H1 (cell line): ENCODE measurements around the gene COL1A1. TPM values are rescaled to one million over a fixed set of nuclear protein-coding genes. Genes with fewer than 3 reads are reported as not detected.
A peak's percentile ranks its signal among the peaks of the same experiment; 100 is the strongest.

Source experiments
- ATF2 ChIP-seq: IDR thresholded peaks from 2 replicates; pipeline ENCODE4 v1.6.1; 2012; ENCODE audit warnings: low read length, inconsistent platforms
- BRCA1 ChIP-seq: IDR thresholded peaks from 2 replicates; pipeline ENCODE4 v1.6.1; 2012; ENCODE audit warnings: low read depth, low read length, improper control_type of control experiment
- CBX5 ChIP-seq: fragments of 300-800, 300-1000 bp; sonication (generic); IDR thresholded peaks from 2 replicates; pipeline ENCODE4 v1.7.1; 2016; ENCODE audit warnings: antibody characterized with exemption, low read length, low read depth
- CEBPB ChIP-seq: IDR thresholded peaks from 2 replicates; pipeline ENCODE4 v1.6.1; 2012; ENCODE audit warnings: low read depth, low read length
- CTCF ChIP-seq, 3 experiments: IDR thresholded peaks; 1 replicate in 2 of 3; 2 replicates in 1 of 3; pipeline versions ENCODE4 v1.5.1 to v1.6.1; 2011; ENCODE audit warnings: low read length in 3 of 3, mild to moderate bottlenecking in 3 of 3, inconsistent platforms in 2 of 3, low read depth in 1 of 3, moderate library complexity in 1 of 3; ENCODE audit not compliant: insufficient read depth in 1 of 3; ENCODE audit errors: control extremely low read depth in 1 of 3
- EGR1 ChIP-seq: IDR thresholded peaks from 2 replicates; pipeline ENCODE4 v1.6.1; 2011; ENCODE audit warnings: low read depth, low read length, borderline replicate concordance
- EZH2 ChIP-seq: fragments of 200-600 bp; sonication (generic); IDR thresholded peaks from 2 replicates; pipeline ENCODE4 v1.7.1; 2012; ENCODE audit warnings: low read depth, mild to moderate bottlenecking, moderate library complexity, low read length, inconsistent platforms; ENCODE audit not compliant: severe bottlenecking
- GTF2F1 ChIP-seq: IDR thresholded peaks from 2 replicates; pipeline ENCODE4 v1.6.1; 2012; ENCODE audit warnings: low read depth, low read length, improper control_type of control experiment, borderline replicate concordance
- HDAC2 ChIP-seq, 2 experiments: fragments of 300-600 bp in 1 of 2; sonication (generic) in 1 of 2; IDR thresholded peaks; 2 replicates each; pipeline ENCODE4 v1.6.1; 2011 to 2012; ENCODE audit warnings: low read depth in 2 of 2, low read length in 2 of 2, mild to moderate bottlenecking in 2 of 2, moderate library complexity in 2 of 2, borderline replicate concordance in 1 of 2, inconsistent platforms in 1 of 2
- KDM1A ChIP-seq: fragments of 200-600, 300-600 bp; sonication (generic); IDR thresholded peaks from 2 replicates; pipeline ENCODE4 v1.7.1; 2016; ENCODE audit warnings: mild to moderate bottlenecking, low read length, borderline replicate concordance
- NRF1 ChIP-seq: IDR thresholded peaks from 2 replicates; pipeline ENCODE4 v1.6.1; 2011; ENCODE audit warnings: mild to moderate bottlenecking, low read depth, low read length, improper control_type of control experiment
- RAD21 ChIP-seq, 2 experiments: IDR thresholded peaks in 1 of 2; conservative IDR thresholded peaks in 1 of 2; 2 replicates each; pipeline ENCODE4 v1.6.1; 2011; ENCODE audit warnings: low read depth in 2 of 2, low read length in 2 of 2, improper control_type of control experiment in 1 of 2, inconsistent platforms in 1 of 2, mild to moderate bottlenecking in 1 of 2, moderate library complexity in 1 of 2
- RFX5 ChIP-seq: IDR thresholded peaks from 2 replicates; pipeline ENCODE4 v1.6.1; 2011; ENCODE audit warnings: low read depth, low read length, improper control_type of control experiment, borderline replicate concordance
- RNF2 ChIP-seq: fragments of 200-900, 300-1000 bp; sonication (generic); IDR thresholded peaks from 2 replicates; pipeline ENCODE4 v1.7.1; 2016; ENCODE audit warnings: borderline replicate concordance, low read depth, mild to moderate bottlenecking, antibody characterized with exemption, low read length; ENCODE audit not compliant: poor library complexity, severe bottlenecking; ENCODE audit errors: missing control alignments
- SIRT6 ChIP-seq: IDR thresholded peaks from one replicate; pipeline ENCODE4 v1.7.1; 2012; ENCODE audit warnings: low read length, inconsistent platforms
- SP4 ChIP-seq: IDR thresholded peaks from 2 replicates; pipeline ENCODE4 v1.6.1; 2012; ENCODE audit warnings: low read length, inconsistent platforms
- SUZ12 ChIP-seq: fragments of 200-600 bp; sonication (generic); IDR thresholded peaks from 2 replicates; pipeline ENCODE4 v1.6.1; 2012; ENCODE audit warnings: mild to moderate bottlenecking, inconsistent platforms, low read length, moderate library complexity, mixed read lengths
- TCF12 ChIP-seq: IDR thresholded peaks from 2 replicates; pipeline ENCODE4 v1.6.1; 2011; ENCODE audit warnings: low read depth, mild to moderate bottlenecking, low read length
- polyA plus RNA-seq, 7 experiments: library from polyadenylated mRNA; depleted of rRNA in 3 of 7; stranded (reverse) in 5 of 7; unstranded in 2 of 7; fragments of >200 nt in 5 of 7; fragments of 200-250 nt in 2 of 7; gene quantifications; 1 replicate in 5 of 7; 2 replicates in 1 of 7; 4 replicates in 1 of 7; pipeline versions ENCODE4 v1.2.1 to v1.2.3, GENCODE V29; 2011 to 2013; ENCODE audit warnings: missing spikeins in 2 of 7, mixed read lengths in 2 of 7
- total RNA-seq: library from RNA; stranded (reverse); fragmentation: NEBNext Ultra II Directional; extraction: Animal tissue kit (Norgen Biotek cat#: 25700); gene quantifications from 2 replicates; pipeline ENCODE4 v1.2.1, GENCODE V29; 2021

COL1A1 gene
- total and polyA plus RNA-seq, 2 of the 8 experiments (the other 6 are each of a cell fraction or from before 2014, with no cell fraction given): 14.1 to 80.4 TPM

GRCh38 chr17:50210240-50211225 lies 9.1 kb upstream of the COL1A1 start (continued):
- TF ChIP-seq CTCF (IDR thresholded peaks at IDR 0.05; ENCODE audit: control extremely low read depth in 1 of 3, insufficient read depth in 1 of 3, low read depth in 1 of 3, low read length in 3 of 3): no peak
- no peak for TF ChIP-seq SP4
- TF ChIP-seq NRF1: no peak
- no peak for TF ChIP-seq CBX5
- no peak for TF ChIP-seq GTF2F1
- 0 out of 2 replicates have a peak, but pooled peaks have one; percentile 48 for TF ChIP-seq TCF12
- peak; percentile 69; the same call in 1 of the 2 replicates for TF ChIP-seq KDM1A
- TF ChIP-seq RAD21 (IDR thresholded peaks at IDR 0.05 in 1 of 2, conservative IDR thresholded peaks at IDR 0.05 in 1 of 2; ENCODE audit: low read depth in 2 of 2, low read length in 2 of 2): no peak
- TF ChIP-seq CEBPB: no peak
- TF ChIP-seq HDAC2 (IDR thresholded peaks at IDR 0.05; ENCODE audit: borderline replicate concordance in 1 of 2, low read depth in 2 of 2, low read length in 2 of 2): no peak
- TF ChIP-seq BRCA1: no peak
- TF ChIP-seq SIRT6: no peak
- TF ChIP-seq RNF2: no peak
- no peak for TF ChIP-seq RFX5
- no peak for TF ChIP-seq SUZ12
- no peak for TF ChIP-seq EZH2
- no peak for TF ChIP-seq ATF2
- no peak for TF ChIP-seq EGR1
